Hematopoietic multipotent progenitor cell treated with erythropoietin and hydrocortisone succinate and interleukin-3 and kit ligand, for 4 days (in vitro differentiated cells): ENCODE data around the gene KDR.

Experiments
- DNase-seq: peaks from one replicate; pipeline ENCODE4 v3.0.0-alpha.2; 2015

The KDR gene

GRCh38 chr4:55122235-55122634 is 3.2 kb downstream of the KDR start:
- DNase-seq: no peak

DNA sequence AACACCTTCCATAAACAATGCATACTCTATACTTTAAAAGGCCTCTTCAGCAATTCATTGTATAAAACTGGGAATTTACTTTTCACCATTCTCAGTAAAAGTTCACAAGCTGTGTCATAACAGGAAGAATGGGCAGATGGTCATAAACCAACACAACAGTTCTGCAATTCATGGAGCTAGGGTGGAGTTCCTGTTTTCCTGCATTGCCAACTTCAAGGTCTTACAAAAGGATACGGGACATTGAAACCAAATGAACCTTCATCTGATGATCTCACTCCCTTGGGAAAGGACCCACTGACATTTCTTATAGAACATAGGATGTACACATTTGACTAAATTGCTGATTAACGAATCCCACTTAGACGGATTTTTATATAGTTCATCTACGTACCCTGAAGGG is 4.1 kb downstream of the KDR start:
- no peak for DNase-seq

DNA sequence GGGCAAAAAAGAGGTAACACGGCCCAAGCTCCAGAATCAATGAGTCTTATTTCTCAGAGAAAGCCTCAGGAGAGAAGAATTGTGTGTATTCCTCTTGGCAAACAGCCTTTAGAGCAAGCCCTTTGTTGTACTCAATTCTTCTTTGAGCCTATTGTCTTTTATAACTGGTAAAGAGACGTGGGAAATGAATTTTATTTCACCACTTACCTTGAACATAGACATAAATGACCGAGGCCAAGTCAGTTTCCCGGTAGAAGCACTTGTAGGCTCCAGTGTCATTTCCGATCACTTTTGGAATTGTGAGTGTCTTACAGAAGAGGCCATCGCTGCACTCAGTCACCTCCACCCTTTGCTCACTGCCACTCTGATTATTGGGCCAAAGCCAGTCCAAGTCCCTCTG is 7.0 kb downstream of the KDR start:
- no peak for DNase-seq

DNA sequence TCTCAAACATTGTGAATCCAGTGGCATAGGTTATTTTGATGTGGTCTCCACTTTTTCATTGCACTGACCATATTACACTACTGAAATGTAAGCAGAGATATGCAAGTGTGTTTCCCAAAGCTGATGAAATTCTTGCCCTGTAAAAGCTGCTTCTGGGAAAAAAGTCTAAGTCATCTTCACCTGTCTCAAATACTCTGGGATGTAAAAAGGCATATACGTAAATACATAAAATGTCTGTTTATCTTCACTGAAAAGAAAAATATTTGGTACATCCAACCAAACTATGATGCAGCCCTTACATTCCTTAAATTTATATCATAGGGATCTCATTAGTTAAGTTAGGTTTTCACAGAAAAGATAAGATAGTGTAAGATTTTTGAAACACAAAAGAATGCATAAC is 7.9 kb downstream of the KDR start:
- no peak for DNase-seq

DNA sequence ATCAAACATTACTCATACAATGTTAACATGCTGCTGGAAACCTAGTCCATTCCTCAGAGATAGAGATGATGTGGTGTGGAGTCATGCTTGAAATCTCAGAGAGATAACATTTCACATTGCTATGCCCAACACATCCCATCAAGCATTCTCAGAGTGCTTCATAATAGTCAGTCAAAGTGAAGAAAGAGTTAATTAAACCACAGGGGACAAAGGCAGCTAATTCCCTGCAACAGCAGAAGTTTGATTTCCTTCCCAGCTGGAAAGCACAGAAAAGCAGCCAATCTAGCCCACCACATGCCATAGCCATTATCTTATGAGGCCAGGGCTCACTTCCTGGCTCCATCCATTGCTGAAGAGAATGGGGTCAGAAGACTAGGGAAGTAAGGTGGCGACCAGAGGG is 8.9 kb downstream of the KDR start:
- no peak for DNase-seq

GRCh38 chr4:55111601-55112000 is 13.8 kb downstream of the KDR start:
- DNase-seq: no peak

- DNase-seq: no peak
Measured at GRCh38 chr4:55110131-55110530, 15.3 kb downstream of the KDR start.

GRCh38 chr4:55107054-55107453 is 18.3 kb downstream of the KDR start:
- no peak for DNase-seq

DNA sequence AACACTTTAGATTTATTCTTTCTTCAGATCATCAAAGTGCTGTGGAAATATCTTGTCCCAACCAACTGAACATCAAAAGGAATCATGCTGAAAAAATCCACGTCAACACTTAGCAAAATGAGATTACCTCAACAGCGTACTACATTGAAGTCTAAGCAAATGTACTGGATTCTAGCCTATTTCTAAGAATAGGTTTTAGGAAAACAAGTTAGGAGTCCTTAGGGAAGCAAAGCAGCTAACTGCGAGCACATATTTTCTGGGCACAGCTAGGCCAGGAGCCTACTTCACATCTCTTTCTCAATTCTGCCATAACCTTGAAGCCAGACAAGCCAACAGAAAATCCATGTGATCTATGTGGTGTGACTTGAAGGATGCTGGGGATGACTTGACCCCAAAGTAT is 22.2 kb downstream of the KDR start:
- no peak for DNase-seq

- DNase-seq: no peak
Measured at GRCh38 chr4:55099816-55100215, 25.6 kb downstream of the KDR start.

GRCh38 chr4:55098456-55099204 is 26.8 kb downstream of the KDR start:
- no peak for DNase-seq

- no peak for DNase-seq
Measured at GRCh38 chr4:55096619-55097018, 28.8 kb downstream of the KDR start.

DNA sequence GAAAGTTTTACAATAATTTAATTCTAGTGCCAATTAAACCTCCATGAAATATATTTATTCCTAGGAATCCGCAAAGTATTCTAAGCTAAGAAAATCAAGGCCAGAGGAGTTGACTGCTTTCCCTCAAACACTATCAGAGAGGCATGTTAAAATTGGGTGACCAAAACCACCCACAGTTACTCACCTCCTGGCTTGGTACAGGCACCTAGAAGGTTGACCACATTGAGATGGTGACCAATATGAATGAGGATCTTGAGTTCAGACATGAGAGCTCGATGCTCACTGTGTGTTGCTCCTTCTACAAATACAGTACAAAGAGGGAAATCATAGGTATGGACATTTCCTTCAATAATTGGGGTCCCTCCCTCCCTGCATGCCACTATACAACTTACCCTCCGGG is 29.4 kb downstream of the KDR start:
- no peak for DNase-seq

DNA sequence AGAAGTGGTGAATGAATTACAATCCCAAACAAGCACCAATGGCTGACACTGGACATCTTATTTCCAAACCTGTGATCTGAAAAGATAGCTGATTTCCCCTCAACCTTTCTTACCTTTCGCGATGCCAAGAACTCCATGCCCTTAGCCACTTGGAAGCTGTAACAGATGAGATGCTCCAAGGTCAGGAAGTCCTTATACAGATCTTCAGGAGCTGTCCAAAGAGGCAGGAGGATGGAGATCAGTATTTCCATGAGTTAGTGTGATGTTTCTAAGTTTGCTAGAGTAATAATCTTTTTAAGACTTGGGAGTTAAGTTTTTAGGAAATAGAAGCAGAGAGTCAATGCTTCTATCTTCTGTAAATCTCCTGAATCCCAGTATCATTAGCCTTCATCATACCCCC is 32.9 kb downstream of the KDR start:
- no peak for DNase-seq

- DNase-seq: no peak
Measured at GRCh38 chr4:55089916-55090315, 35.5 kb downstream of the KDR start.

GRCh38 chr4:55087913-55088260 is 37.5 kb downstream of the KDR start:
- no peak for DNase-seq

GRCh38 chr4:55087009-55087912 is 38.1 kb downstream of the KDR start:
- no peak for DNase-seq

DNA sequence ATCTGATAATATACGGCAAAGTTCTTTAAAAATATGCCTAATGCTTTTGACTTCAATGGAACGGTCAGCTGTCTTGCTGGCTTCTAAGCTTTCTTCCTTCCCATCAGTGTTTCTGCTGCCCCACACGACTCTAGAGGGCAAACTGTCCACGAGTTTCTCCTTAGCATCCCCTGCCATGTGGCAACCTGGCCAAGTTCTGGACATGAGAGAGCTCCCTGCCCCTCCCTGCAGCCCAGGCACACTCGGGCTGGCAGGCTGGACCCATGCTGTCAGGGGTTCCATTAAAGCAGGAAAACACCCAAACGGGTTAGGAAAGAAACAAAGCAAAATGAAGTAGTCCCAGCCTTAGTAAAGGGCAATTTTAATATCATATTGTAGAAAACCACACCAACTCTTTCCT is 38.8 kb downstream of the KDR start:
- no peak for DNase-seq

DNA sequence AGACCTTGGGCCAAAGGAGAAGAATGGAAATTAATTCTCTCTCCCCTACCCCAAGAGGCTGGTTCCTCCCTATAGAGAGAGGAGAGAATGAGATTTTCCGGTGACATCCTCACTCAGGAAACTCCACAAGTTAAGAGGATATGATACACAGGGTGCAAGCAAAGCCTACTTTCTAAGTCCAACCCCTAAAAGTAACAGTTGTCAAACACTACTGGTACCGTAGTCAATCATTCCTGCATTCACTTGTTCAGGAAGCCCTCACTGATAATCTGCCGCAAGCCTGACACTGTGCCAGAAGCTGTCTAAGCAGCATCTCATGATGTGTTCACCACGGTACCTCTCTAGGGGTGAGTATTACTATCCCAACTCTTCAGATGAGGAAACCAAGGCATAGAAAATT is 41.7 kb downstream of the KDR start:
- no peak for DNase-seq

DNA sequence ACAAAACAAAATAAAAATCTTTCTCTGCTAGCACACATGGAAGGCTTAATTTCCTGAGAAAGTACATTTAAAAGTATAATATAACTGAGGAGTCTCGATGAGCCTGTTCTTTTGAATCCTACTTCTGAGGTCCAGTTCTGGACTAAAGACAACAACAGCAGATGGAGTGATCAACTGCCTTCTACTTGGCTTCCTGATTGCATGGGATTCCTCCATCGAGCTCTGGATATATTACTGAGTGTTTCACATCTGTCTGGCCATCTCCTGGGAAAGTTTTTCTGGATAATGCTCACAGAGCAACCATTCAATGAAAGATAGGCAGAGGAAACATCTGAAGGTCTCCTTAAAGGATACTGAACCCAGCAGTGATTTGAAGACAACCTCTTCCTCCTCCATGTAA is 42.6 kb downstream of the KDR start:
- DNase-seq: no peak

DNA sequence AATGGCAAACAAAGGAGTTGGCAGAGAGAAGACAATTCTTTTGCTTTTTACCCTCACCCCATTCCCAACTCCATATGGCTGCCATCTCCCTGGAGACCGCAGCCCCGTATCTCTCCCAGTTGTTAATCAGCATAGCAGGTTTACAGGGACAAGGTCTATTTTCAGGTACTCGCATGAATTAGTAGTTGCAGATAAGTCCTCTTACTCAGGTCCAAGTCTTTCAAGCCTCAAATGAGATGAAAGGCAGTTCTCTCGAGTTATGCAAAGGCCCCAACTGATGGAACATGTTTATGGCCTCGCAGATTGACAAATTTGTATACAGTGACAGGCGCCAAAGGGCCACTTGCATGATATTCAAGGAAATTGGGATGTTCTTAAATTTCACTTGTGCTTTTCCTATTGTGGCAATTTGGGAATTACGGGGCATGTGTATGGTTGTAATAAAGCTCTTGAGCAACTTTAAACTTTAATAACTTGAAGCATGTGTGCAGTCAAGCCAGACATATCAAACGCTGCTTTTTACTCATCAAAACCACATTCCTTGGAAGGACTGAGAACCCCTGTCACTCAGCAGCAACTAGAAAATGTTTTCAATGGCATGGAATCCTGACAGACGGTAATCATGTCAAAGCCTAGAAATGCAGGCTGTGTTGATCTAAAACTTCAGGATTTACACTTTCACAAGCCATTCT is 45.1 kb downstream of the KDR start:
- DNase-seq: no peak

DNA sequence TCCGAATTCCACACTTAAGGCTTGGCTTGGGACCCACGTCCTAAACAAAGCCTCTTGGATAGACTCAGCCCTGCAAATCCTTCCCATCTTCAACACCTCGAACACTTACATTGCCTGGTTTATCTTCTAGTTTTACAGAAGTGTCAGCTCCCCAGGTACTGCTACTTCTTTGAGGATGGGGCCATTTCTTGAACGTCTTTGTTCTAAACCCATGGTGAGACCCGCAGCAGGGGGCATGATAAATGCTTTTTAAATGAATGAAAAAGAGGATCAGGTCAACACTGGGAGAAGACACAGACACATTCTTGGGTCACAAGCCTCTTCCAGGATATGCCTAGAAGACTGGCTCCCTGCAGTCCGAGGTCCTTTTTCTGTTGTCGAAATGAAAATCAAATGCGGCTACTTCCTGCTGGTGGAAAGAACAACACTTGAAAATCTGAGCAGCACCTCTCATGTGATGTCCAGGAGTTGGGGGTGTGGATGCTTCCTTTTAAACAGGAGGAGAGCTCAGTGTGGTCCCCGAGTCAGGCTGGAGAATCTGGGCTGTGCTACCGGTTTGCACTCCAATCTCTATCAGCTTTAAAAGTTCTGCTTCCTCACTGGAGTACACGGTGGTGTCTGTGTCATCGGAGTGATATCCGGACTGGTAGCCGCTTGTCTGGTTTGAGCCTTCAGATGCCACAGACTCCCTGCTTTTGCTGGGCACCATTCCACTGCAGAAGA is 45.8 kb downstream of the KDR start:
- no peak for DNase-seq

DNA sequence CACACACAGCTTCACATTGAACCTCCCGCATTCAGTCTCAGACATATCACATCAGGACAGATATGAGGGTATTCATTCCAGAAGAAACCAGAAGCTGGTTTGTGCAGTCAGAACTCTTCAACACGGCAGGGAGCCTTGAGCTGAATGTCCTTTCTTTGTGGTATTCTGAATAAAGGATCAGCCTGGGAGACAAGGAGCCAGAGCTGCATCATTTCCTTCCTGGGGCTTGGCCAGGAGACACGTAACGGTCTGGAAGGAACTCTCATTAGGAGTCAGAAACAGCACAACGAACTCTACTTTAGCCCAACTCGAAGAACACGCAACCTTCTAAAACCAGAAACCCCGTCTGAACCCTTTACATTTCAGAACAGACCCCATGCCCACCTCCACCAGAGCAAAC is 46.4 kb downstream of the KDR start:
- DNase-seq: no peak
